HG02571 (cell line): Measurements from ENCODE around the gene ZNF30.
"Not testable (repeated sequence)": the region's sequence is repeated elsewhere in the genome, so short reads cannot be mapped to it uniquely, and the experiment has no call there.

Source experiments
- ATAC-seq: cut with Tn5 transposase; IDR thresholded peaks from one replicate; pipeline ENCODE4 v1.9.1; 2021; ENCODE audit warnings: mild to moderate bottlenecking, moderate library complexity; ENCODE audit not compliant: unreplicated experiment

Gene ZNF30

DNA sequence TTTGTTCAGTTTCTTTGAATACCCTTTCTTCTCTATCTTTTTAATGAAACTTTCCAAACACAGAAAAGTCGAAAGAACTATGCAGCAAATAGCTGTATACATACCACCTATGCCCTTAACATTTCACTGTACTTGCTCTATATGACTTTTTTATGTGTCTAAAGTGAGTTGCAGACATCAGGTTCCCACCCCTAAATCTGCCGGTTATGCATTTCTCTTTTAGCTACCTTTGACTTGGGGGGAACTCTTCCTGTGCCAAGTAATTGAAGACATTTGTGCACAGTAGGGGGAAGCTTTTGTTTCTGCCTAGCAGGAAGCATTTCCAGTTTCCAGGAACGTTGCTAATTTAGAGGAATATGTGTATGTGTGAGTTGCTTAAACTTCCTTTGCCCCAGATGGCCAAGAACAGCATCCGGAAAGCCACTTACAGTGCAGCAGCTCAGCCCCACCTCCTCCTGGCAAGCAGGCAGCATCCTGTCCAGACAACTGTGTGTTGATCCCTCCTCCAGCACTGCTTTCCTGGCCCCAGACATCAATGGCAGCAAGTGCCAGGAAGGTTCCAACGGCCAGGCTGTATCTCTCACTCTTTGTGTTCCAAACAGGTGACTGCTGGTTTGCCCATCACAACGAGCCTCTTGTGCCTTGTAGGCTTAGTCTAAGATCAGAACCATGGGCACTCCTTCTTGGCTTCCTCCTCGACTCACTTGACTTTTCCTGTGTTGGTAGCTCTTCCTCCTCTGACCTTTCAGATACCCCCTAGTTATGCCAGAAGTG is 58.7 kb downstream of the ZNF30 start:
- ATAC-seq = no peak

DNA sequence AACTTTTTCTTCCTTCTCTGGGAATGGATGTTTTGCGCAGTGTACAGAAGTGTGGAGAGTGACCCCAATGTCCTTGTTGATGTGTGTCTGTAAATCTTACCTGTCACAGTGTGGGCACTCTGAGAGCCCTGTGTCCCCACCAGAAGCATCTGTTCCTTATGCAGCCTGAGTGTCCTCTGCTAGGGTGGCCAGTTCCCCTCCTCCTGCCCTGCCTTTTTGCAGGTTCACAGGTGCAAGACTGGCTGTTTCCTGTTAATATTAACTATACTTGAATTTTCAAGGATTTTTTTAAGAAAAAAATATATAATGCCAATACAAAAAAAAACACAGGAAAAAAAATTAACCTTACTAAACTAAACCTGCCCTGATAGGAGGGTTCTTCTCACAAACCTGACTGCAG is 61.4 kb downstream of the ZNF30 start:
- ATAC-seq = no peak

- no peak for ATAC-seq
Observed at GRCh38 chr19:34989298-34989697, 62.6 kb downstream of the ZNF30 start.

DNA sequence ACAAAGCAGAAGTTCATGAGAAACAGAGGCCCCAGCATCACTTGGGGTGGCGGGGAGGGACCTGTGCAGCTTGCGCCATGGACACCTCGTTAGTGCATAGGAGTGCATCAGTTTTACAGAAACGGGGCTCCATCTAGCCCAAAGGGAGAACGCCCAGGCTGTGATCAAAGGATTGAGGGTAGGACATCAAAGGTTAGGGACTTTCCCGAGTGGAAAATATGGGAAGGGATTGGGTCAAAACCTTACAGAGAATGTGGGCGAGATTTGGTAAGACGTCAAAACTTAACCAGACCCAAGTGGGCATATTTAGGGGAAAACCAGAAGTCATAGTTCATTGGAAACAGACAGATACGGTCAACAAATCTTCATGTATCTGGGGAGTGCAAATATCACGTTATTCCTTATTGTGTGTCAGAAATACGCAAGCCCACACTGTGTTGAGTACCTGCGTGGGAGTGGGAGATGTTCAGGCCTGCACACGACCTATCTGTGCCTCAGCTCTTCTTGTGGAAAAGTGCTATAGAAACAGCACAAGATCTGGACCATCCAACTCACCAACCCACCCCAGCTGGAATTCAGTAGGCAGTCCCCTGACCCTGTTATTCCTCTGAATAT is 64.0 kb downstream of the ZNF30 start:
- ATAC-seq = no peak

- ATAC-seq = no peak
Observed at GRCh38 chr19:34991542-34992333, 65.0 kb downstream of the ZNF30 start.

GRCh38 chr19:34992582-34992981 is 65.9 kb downstream of the ZNF30 start:
- ATAC-seq = not testable (repeated sequence)

GRCh38 chr19:34994286-34994642 is 67.6 kb downstream of the ZNF30 start:
- no peak for ATAC-seq
